HCT116 (cell line): ENCODE results near the gene IL6ST. TPM values are rescaled to one million over a fixed set of nuclear protein-coding genes. Genes with fewer than 3 reads are reported as not detected.

Experiments used
- ATAC-seq: fragments of 200-7000 bp; cut with Tn5 transposase; 2 replicates; pipeline ENCODE4 v1.9.1; 2020; ENCODE audit warnings: mild to moderate bottlenecking, moderate library complexity
- BruUV-seq: library from RNA; stranded (reverse); fragments of 400-500 nt; replicated peaks from 2 replicates; lab custom pipeline; 2021; lab: Mats Ljungman, UMichigan
- CTCF ChIA-PET: fragments of 300-600 bp; sonication (Branson Sonifier 250); formaldehyde crosslinking; loops from one replicate; lab custom pipeline; 2021; ENCODE audit warnings: antibody characterized with exemption; lab: Charles Lee
- POLR2A ChIA-PET: fragments of 300-600, 350-600 bp; sonication (Branson Sonifier 250); formaldehyde crosslinking; loops from one replicate; lab custom pipeline; 2021; ENCODE audit warnings: antibody characterized with exemption; lab: Charles Lee
- RAD21 ChIA-PET, 2 experiments: fragments of 300-600 bp; sonication (Branson Sonifier 250); formaldehyde crosslinking; loops; one replicate each; lab custom pipeline; 2023; ENCODE audit warnings: low total read pairs in 2 of 2; ENCODE audit not compliant: uncharacterized antibody in 2 of 2, unreplicated experiment in 2 of 2, low non-redundant PET in 1 of 2; lab: Charles Lee
- DNase-seq: peaks from one replicate; pipeline ENCODE4 v3.0.0-alpha.2; 2010; ENCODE audit warnings: low read depth, low spot score
- H2AFZ ChIP-seq: fragments of 200-600 bp; shearing (Covaris generic), sonication (generic); 2 replicates; pipeline ENCODE4 v1.6.1; 2017; ENCODE audit warnings: low read depth, mixed run types, mixed read lengths, antibody characterized with exemption, low read length; ENCODE audit not compliant: poor library complexity, severe bottlenecking
- H3K27ac ChIP-seq: 2 replicates; pipeline ENCODE4 v1.5.1; 2012; ENCODE audit warnings: low read depth, low read length
- H3K27me3 ChIP-seq: fragments of 200-600 bp; sonication (generic); 2 replicates; pipeline ENCODE4 v1.6.1; 2016; ENCODE audit warnings: mixed run types, low read length, mixed read lengths; ENCODE audit not compliant: insufficient read depth
- H3K36me3 ChIP-seq, 2 experiments: fragments of 200-500 bp in 1 of 2; fragments of 200-600 bp in 1 of 2; sonication (Bioruptor generic) in 1 of 2; sonication (generic) in 1 of 2; 2 replicates each; pipeline versions ENCODE4 v1.5.1 to v1.6.1; 2014 to 2016; ENCODE audit warnings: low read length in 2 of 2, inconsistent platforms in 1 of 2, mixed read lengths in 1 of 2, mixed run types in 1 of 2; ENCODE audit not compliant: insufficient read depth in 2 of 2, control insufficient read depth in 1 of 2
- H3K4me1 ChIP-seq, 2 experiments: fragments of 200-600 bp in 1 of 2; sonication (generic) in 1 of 2; 2 replicates each; pipeline versions ENCODE4 v1.5.1 to v1.6.1; 2012 to 2017; ENCODE audit warnings: low read length in 2 of 2, inconsistent platforms in 1 of 2, mild to moderate bottlenecking in 1 of 2, mixed read lengths in 1 of 2, mixed run types in 1 of 2, moderate library complexity in 1 of 2; ENCODE audit not compliant: insufficient read depth in 2 of 2, control insufficient read depth in 1 of 2
- H3K4me2 ChIP-seq: fragments of 200-600 bp; sonication (generic); 2 replicates; pipeline ENCODE4 v1.6.1; 2017; ENCODE audit warnings: mixed run types, low read length, mixed read lengths
- H3K4me3 ChIP-seq, 2 experiments: fragments of 200-600 bp in 1 of 2; sonication (generic) in 1 of 2; replicated peaks in 1 of 2; 2 replicates each; pipeline ENCODE4 v1.5.1; 2011 to 2016; ENCODE audit warnings: low read length in 2 of 2, control low read depth in 1 of 2, low read depth in 1 of 2, mild to moderate bottlenecking in 1 of 2, mixed read lengths in 1 of 2, mixed run types in 1 of 2
- H3K79me2 ChIP-seq: fragments of 200-600 bp; sonication (generic); 2 replicates; pipeline ENCODE4 v1.6.1; 2017; ENCODE audit warnings: mild to moderate bottlenecking, mixed run types, low read length, moderate library complexity, mixed read lengths; ENCODE audit not compliant: insufficient read depth
- H3K9ac ChIP-seq: fragments of 200-600 bp; sonication (generic); 2 replicates; pipeline ENCODE4 v1.6.1; 2016; ENCODE audit warnings: low read length, mixed read lengths
- H3K9me2 ChIP-seq: fragments of 200-600 bp; sonication (generic), shearing (Covaris generic); 2 replicates; pipeline ENCODE4 v1.6.1; 2017; ENCODE audit warnings: mixed run types, mild to moderate bottlenecking, moderate library complexity; ENCODE audit not compliant: insufficient read depth
- H3K9me3 ChIP-seq, 2 experiments: fragments of 200-500 bp in 1 of 2; fragments of 200-600 bp in 1 of 2; sonication (Bioruptor generic) in 1 of 2; sonication (generic) in 1 of 2; 2 replicates each; pipeline ENCODE4 v1.6.1; 2014 to 2017; ENCODE audit warnings: low read length in 2 of 2, mixed read lengths in 2 of 2, inconsistent platforms in 1 of 2, low read depth in 1 of 2, mild to moderate bottlenecking in 1 of 2, mixed run types in 1 of 2, moderate library complexity in 1 of 2; ENCODE audit not compliant: control insufficient read depth in 1 of 2, insufficient read depth in 1 of 2
- H4K20me1 ChIP-seq: fragments of 200-600 bp; sonication (generic), shearing (Covaris generic); 2 replicates; pipeline ENCODE4 v1.6.1; 2017; ENCODE audit warnings: mixed run types, mild to moderate bottlenecking, moderate library complexity; ENCODE audit not compliant: insufficient read depth
- CEBPB ChIP-seq: IDR thresholded peaks from 2 replicates; pipeline ENCODE4 v1.6.1; 2012; ENCODE audit warnings: low read depth
- EGR1 ChIP-seq: IDR thresholded peaks from 2 replicates; pipeline ENCODE4 v1.6.1; 2012; ENCODE audit warnings: low read depth
- ELF1 ChIP-seq: IDR thresholded peaks from 2 replicates; pipeline ENCODE4 v1.6.1; 2012; ENCODE audit warnings: low read depth, borderline replicate concordance
- JUND ChIP-seq: IDR thresholded peaks from 2 replicates; pipeline ENCODE4 v1.6.1; 2012
- SIN3A ChIP-seq: IDR thresholded peaks from 2 replicates; pipeline ENCODE4 v1.6.1; 2012; ENCODE audit warnings: low read depth
- SP1 ChIP-seq: IDR thresholded peaks from 2 replicates; pipeline ENCODE4 v1.6.1; 2012; ENCODE audit warnings: low read depth
- TCF7L2 ChIP-seq: IDR thresholded peaks from 2 replicates; pipeline ENCODE4 v1.7.0; 2011; ENCODE audit warnings: borderline replicate concordance, inconsistent platforms; ENCODE audit not compliant: insufficient read depth, insufficient read length; ENCODE audit errors: extremely low read depth
- ZNF274 ChIP-seq: fragments of 200-500 bp; sonication (Bioruptor generic); IDR thresholded peaks from 2 replicates; pipeline ENCODE4 v1.6.1; 2014; ENCODE audit warnings: mild to moderate bottlenecking, low read depth, low read length, inconsistent platforms
- intact Hi-C: fragments of 100-400 bp; cut with micrococcal nuclease; formaldehyde crosslinking; loops from 2 replicates; pipeline ENCODE4 v1.10.0; 2022
- total RNA-seq: library from RNA; stranded (reverse); gene quantifications from one replicate; pipeline ENCODE4 v1.2.1, GENCODE V29; 2021; ENCODE audit not compliant: unreplicated experiment
- TF ChIP-seq, protein P1 (sequence below): IDR thresholded peaks from 2 replicates; pipeline ENCODE4 v1.6.1; 2012
- TF ChIP-seq, protein P2 (sequence below): IDR thresholded peaks from 2 replicates; pipeline ENCODE4 v1.6.1; 2012; ENCODE audit warnings: low read depth

The IL6ST gene
- total RNA-seq, 1 experiment from 2014 or later: 26.5 TPM

DNA sequence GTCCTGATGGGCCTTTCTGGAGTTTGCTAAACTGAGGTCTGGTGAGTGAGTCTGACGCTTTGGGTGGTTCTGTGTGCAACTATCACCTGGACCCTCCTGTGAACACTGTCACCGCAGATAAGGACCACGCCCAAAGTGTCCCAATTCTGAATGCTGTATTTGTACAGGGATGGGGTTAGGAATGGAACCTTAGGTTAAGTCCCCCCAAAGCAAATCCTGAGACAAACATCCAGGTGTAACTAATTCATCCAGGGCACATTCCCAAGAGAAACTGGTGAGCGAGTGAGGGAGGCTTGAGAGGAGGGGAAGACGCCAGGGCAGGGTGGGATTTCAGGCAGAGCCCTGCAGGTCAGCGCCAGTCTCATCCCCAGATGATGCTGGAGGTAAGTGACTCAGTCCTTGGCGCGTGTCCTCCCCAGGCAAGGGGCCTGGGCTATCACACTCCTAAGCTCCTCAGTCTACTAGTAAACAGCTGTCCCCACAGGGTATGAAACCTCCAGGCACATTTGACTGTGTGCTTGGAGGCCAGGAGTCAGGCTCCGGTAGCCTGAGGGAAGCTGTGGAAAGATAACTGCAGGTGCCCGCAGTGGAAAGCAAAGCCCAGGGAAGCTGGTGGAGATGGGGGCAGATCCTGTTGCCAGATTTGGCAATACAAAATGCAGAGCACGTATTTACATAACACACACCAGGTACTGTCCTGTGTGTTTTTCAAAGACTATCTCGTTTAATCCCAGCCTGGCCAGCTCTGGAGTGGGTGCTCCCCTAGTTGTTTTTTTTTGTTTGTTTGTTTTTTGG, 66.7 kb downstream of the IL6ST start (continued):
- TF ChIP-seq ELF1 (no peak), CEBPB (no peak), EGR1 (no peak), SP1 (no peak), JUND (no peak), SIN3A (no peak)
- TF ChIP-seq, protein P1, sequence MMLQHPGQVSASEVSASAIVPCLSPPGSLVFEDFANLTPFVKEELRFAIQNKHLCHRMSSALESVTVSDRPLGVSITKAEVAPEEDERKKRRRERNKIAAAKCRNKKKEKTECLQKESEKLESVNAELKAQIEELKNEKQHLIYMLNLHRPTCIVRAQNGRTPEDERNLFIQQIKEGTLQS: no peak

DNA sequence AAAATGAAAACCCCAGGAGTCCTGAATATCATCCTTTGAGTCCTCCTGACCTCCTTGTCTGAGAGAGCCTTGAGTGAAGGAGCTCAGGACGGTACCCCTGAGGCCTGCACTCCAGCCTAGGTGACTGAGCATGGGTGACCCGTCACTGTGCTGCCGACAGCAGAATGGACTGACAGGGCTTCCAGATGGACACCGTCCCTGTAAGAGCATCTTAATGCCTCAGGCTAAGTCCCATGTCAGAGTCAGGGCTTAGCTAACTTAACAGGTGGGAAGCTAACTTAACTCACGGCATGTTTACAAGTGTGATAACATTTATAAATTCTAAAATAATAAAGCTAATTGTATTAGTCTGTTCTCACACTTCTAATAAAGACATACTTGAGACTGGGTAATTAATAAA, 68.3 kb downstream of the IL6ST start:
- DNase-seq (no peak), ATAC-seq (no peak)
- H3K36me3 ChIP-seq: no peaks in the 10 kb centered on the region
- ChIA-PET POLR2A (no interaction called here), RAD21 (no interaction called here), CTCF (no interaction called here)
- no peaks in the 10 kb centered on the region for H3K9me3 ChIP-seq
- no peak overlapping the region for H3K9ac ChIP-seq
- H3K4me2 ChIP-seq: no peak overlapping the region
- no peaks in the 10 kb centered on the region for H4K20me1 ChIP-seq
- intact Hi-C loops: loop anchor here (10.0 kb wide), 1 partner anchor 602 kb away; no protein-coding TSS in a partner anchor
- no peaks in the 10 kb centered on the region for H3K27me3 ChIP-seq
- H3K79me2 ChIP-seq: no peaks in the 10 kb centered on the region
- H3K27ac ChIP-seq: no peak overlapping the region
- no peaks in the 10 kb centered on the region for H3K4me1 ChIP-seq
- TF ChIP-seq TCF7L2: no peak
- TF ChIP-seq, protein P2, sequence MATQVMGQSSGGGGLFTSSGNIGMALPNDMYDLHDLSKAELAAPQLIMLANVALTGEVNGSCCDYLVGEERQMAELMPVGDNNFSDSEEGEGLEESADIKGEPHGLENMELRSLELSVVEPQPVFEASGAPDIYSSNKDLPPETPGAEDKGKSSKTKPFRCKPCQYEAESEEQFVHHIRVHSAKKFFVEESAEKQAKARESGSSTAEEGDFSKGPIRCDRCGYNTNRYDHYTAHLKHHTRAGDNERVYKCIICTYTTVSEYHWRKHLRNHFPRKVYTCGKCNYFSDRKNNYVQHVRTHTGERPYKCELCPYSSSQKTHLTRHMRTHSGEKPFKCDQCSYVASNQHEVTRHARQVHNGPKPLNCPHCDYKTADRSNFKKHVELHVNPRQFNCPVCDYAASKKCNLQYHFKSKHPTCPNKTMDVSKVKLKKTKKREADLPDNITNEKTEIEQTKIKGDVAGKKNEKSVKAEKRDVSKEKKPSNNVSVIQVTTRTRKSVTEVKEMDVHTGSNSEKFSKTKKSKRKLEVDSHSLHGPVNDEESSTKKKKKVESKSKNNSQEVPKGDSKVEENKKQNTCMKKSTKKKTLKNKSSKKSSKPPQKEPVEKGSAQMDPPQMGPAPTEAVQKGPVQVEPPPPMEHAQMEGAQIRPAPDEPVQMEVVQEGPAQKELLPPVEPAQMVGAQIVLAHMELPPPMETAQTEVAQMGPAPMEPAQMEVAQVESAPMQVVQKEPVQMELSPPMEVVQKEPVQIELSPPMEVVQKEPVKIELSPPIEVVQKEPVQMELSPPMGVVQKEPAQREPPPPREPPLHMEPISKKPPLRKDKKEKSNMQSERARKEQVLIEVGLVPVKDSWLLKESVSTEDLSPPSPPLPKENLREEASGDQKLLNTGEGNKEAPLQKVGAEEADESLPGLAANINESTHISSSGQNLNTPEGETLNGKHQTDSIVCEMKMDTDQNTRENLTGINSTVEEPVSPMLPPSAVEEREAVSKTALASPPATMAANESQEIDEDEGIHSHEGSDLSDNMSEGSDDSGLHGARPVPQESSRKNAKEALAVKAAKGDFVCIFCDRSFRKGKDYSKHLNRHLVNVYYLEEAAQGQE: no peak
- TF ChIP-seq ZNF274: no peak
- no peak overlapping the region for H3K4me3 ChIP-seq
- H3K9me2 ChIP-seq: no peaks in the 10 kb centered on the region
- no TSS peak for BruUV-seq
- no peak overlapping the region for H2AFZ ChIP-seq
